ENCODE measurements around the gene LRRC63.

The LRRC63 gene

GRCh38 chr13:46170268-46170667, 41.5 kb upstream of the LRRC63 start:
- H2AFZ ChIP-seq (ENCODE audit: low read depth, low read length), result no peak overlapping the region
- H3K79me2 ChIP-seq (ENCODE audit: insufficient read depth, low read length), result peaks cover 100% of the 10 kb centered on the region
- H3K36me3 ChIP-seq (ENCODE audit: insufficient read depth, low read length), result peaks cover 81% of the 10 kb centered on the region
- no peaks in the 10 kb centered on the region for H3K9me3 ChIP-seq (ENCODE audit: insufficient read depth, low read length, severe bottlenecking)
- H3K4me3 ChIP-seq (ENCODE audit: low read depth in 1 of 2, low read length in 2 of 2), result no peak overlapping the region
- ATAC-seq (ENCODE audit: insufficient read depth, low read depth) (no peak), DNase-seq (no peak)
- TF ChIP-seq EZH2 (IDR thresholded peaks at IDR 0.05; ENCODE audit: borderline replicate concordance, low read depth, low read length, severe bottlenecking) (no peak), CTCF (IDR thresholded peaks at IDR 0.05; ENCODE audit: borderline replicate concordance, extremely low read depth, low read length, poor library complexity, severe bottlenecking) (no peak)
- H3K4me2 ChIP-seq (ENCODE audit: insufficient read depth, low read length), result peak overlapping the region; percentile 37
- peaks cover 86% of the 10 kb centered on the region for H4K20me1 ChIP-seq (ENCODE audit: insufficient read depth, low read length)
- H3K27ac ChIP-seq (ENCODE audit: low read length), result peak overlapping the region; percentile 61; the same call in 1 of the 2 replicates
- peaks cover 87% of the 10 kb centered on the region for H3K4me1 ChIP-seq (ENCODE audit: insufficient read depth, low read length)
- H3K9ac ChIP-seq (ENCODE audit: low read depth, low read length), result no peak overlapping the region
- H3K27me3 ChIP-seq (ENCODE audit: insufficient read depth, low read length, poor library complexity), result no peaks in the 10 kb centered on the region

- ATAC-seq (ENCODE audit: insufficient read depth, low read depth), result peak; percentile 70
These were observed 41.0 kb upstream of the LRRC63 start for GRCh38 chr13:46170687-46171086.

GRCh38 chr13:46171217-46171616, 40.5 kb upstream of the LRRC63 start:
- TF ChIP-seq CTCF (IDR thresholded peaks at IDR 0.05; ENCODE audit: borderline replicate concordance, extremely low read depth, low read length, poor library complexity, severe bottlenecking), result no peak
- TF ChIP-seq EZH2 (IDR thresholded peaks at IDR 0.05; ENCODE audit: borderline replicate concordance, low read depth, low read length, severe bottlenecking), result no peak
- H4K20me1 ChIP-seq (ENCODE audit: insufficient read depth, low read length), result peaks cover 85% of the 10 kb centered on the region
- H3K27ac ChIP-seq (ENCODE audit: low read length), result peak overlapping the region; percentile 61
- no peaks in the 10 kb centered on the region for H3K27me3 ChIP-seq (ENCODE audit: insufficient read depth, low read length, poor library complexity)
- no peak overlapping the region for H2AFZ ChIP-seq (ENCODE audit: low read depth, low read length)
- H3K79me2 ChIP-seq (ENCODE audit: insufficient read depth, low read length), result peaks cover 100% of the 10 kb centered on the region
- H3K9ac ChIP-seq (ENCODE audit: low read depth, low read length), result no peak overlapping the region
- H3K4me1 ChIP-seq (ENCODE audit: insufficient read depth, low read length), result peaks cover 93% of the 10 kb centered on the region
- H3K36me3 ChIP-seq (ENCODE audit: insufficient read depth, low read length), result peaks cover 81% of the 10 kb centered on the region
- H3K4me3 ChIP-seq (ENCODE audit: low read depth in 1 of 2, low read length in 2 of 2), result peak overlapping the region in 1 of 2 experiments; percentile 11; a peak in 1 of 4 replicates
- ATAC-seq (ENCODE audit: insufficient read depth, low read depth) (no peak), DNase-seq (no peak)
- peak overlapping the region; percentile 37 for H3K4me2 ChIP-seq (ENCODE audit: insufficient read depth, low read length)
- H3K9me3 ChIP-seq (ENCODE audit: insufficient read depth, low read length, severe bottlenecking), result no peaks in the 10 kb centered on the region

More at GRCh38 chr13:46170687-46171086, 41.0 kb upstream of the LRRC63 start:
- H3K27me3 ChIP-seq (ENCODE audit: insufficient read depth, low read length, poor library complexity), result no peaks in the 10 kb centered on the region
- H3K36me3 ChIP-seq (ENCODE audit: insufficient read depth, low read length), result peaks cover 81% of the 10 kb centered on the region
- H4K20me1 ChIP-seq (ENCODE audit: insufficient read depth, low read length), result peaks cover 86% of the 10 kb centered on the region
- peak; percentile 66 for DNase-seq
- peak overlapping the region; percentile 37 for H3K4me2 ChIP-seq (ENCODE audit: insufficient read depth, low read length)
- TF ChIP-seq CTCF (IDR thresholded peaks at IDR 0.05; ENCODE audit: borderline replicate concordance, extremely low read depth, low read length, poor library complexity, severe bottlenecking) (no peak), EZH2 (IDR thresholded peaks at IDR 0.05; ENCODE audit: borderline replicate concordance, low read depth, low read length, severe bottlenecking) (no peak)
- H3K27ac ChIP-seq (ENCODE audit: low read length), result peak overlapping the region; percentile 61
- H3K9me3 ChIP-seq (ENCODE audit: insufficient read depth, low read length, severe bottlenecking), result no peaks in the 10 kb centered on the region
- H3K79me2 ChIP-seq (ENCODE audit: insufficient read depth, low read length), result peaks cover 100% of the 10 kb centered on the region
- no peak overlapping the region for H2AFZ ChIP-seq (ENCODE audit: low read depth, low read length)
- H3K4me3 ChIP-seq (ENCODE audit: low read depth in 1 of 2, low read length in 2 of 2), result no peak overlapping the region
- H3K9ac ChIP-seq (ENCODE audit: low read depth, low read length), result no peak overlapping the region
- H3K4me1 ChIP-seq (ENCODE audit: insufficient read depth, low read length), result peaks cover 88% of the 10 kb centered on the region
